IPS-18c (cell line): ENCODE measurements around the gene FOXJ3.

Experiments used
- H3K4me3 ChIP-seq: 2 replicates; pipeline ENCODE4 v1.7.0; 2013; ENCODE audit warnings: low read depth, mild to moderate bottlenecking, low read length, moderate library complexity; ENCODE audit not compliant: insufficient read depth
- H3K9me3 ChIP-seq: one replicate; pipeline ENCODE4 v1.6.1; 2013; ENCODE audit warnings: mild to moderate bottlenecking, low read length, moderate library complexity; ENCODE audit not compliant: control insufficient read depth, insufficient read depth

Gene FOXJ3

GRCh38 chr1:42189931-42190853 is 144.8 kb downstream of the FOXJ3 start:
- H3K9me3 ChIP-seq, result peaks cover 2% of the 10 kb centered on the region

DNA sequence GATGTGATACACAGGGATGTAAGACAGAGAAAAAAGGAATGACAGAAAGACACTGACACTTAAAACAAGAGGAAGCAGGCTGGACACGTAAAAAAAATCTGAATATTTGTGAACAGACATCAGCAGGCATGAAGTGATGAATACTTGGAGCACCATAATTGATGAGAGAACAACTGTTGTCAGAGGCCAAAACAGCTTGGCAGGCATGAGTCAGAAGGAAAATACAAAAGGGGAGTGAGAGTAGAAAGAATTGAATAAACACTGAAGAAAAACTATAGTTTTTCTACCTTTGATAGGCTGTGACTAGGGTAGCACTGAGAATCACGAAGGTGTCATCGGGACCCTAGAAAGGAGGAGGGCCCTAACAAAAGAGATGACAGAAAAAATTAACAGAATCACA is 148.9 kb downstream of the FOXJ3 start:
- no peak overlapping the region for H3K4me3 ChIP-seq
- peaks cover under 1% of the 10 kb centered on the region for H3K9me3 ChIP-seq

More at GRCh38 chr1:42189931-42190853, 144.8 kb downstream of the FOXJ3 start:
- no peak overlapping the region for H3K4me3 ChIP-seq

GRCh38 chr1:42184616-42185015 is 150.4 kb downstream of the FOXJ3 start:
- H3K4me3 ChIP-seq, result no peak overlapping the region
- H3K9me3 ChIP-seq, result no peaks in the 10 kb centered on the region

DNA sequence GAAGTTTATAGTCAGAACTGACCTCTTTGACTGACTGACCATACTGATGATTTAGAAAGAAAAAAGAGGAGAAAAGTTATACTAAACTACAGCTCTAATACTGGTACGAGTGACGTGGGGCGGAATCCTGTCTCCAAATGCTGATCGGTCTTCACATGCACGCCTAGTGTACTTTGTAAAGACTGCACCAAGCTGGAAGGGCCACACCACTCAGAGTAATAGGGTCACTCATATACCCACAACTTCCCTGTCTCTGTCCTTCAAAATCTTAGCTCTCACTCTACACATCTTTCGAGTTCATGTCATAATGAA is 151.1 kb downstream of the FOXJ3 start:
- no peaks in the 10 kb centered on the region for H3K9me3 ChIP-seq
- no peak overlapping the region for H3K4me3 ChIP-seq

DNA sequence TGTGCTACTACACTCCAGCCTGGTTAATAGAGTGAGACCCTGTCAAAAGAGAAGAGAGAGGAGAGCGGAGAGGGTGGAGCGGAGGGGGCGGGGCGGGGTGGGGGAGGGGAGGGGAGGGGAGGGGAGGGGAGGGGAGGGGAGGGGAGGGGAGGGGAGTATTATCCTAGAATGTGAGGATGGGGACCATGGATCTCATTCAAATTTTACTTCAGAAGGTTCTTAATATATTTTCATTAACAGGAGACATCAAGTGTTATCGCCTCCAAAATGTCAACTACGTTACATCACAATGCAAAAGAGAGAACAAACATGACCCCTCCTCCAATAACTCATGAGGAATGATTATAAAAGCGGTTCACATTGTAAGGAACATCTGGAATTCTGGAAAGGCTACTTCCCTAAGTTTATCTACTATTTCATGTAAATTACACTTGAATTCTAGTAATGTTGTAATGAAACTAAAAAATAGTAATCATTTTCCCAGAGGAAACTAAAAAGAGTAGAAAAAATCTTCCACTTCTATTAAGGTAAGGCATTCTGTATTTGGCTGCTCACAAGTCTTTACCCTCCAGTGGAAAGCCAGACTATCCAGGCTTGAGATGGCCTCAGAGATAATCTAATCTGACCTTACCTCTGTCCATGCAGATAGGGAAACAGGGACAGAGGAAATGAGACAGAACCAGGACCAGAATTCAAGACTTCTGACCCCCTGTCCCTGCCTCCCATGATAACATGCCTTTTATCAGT is 151.7 kb downstream of the FOXJ3 start:
- Histone ChIP-seq H3K4me3 (no peak overlapping the region), H3K9me3 (no peaks in the 10 kb centered on the region)

DNA sequence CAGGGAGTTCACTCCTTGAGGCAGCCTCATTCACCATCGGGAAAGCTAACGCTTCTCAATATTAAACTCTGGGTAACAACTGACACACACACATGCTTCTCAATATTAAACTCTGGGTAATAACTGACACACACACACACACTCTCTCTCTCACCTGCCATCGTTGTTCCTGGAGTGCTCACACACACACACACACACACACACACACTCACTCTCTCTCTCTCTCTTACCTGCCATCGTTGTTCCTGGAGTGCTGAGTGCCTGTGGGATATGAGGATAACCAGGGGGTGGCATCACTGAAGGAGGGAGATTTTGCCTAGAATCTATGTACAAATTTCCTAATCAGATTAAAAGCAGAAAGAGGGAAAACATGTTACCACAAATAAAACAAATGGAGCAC is 153.3 kb downstream of the FOXJ3 start:
- Histone ChIP-seq H3K4me3 (no peak overlapping the region), H3K9me3 (no peaks in the 10 kb centered on the region)

GRCh38 chr1:42179900-42180329 is 155.1 kb downstream of the FOXJ3 start:
- H3K9me3 ChIP-seq, result no peaks in the 10 kb centered on the region
- H3K4me3 ChIP-seq, result no peak overlapping the region

GRCh38 chr1:42179275-42179674 is 155.8 kb downstream of the FOXJ3 start:
- Histone ChIP-seq H3K9me3 (no peaks in the 10 kb centered on the region), H3K4me3 (no peak overlapping the region)

- H3K9me3 ChIP-seq, result no peaks in the 10 kb centered on the region
- H3K4me3 ChIP-seq, result no peak overlapping the region
These were observed 156.8 kb downstream of the FOXJ3 start for GRCh38 chr1:42178249-42178648.

DNA sequence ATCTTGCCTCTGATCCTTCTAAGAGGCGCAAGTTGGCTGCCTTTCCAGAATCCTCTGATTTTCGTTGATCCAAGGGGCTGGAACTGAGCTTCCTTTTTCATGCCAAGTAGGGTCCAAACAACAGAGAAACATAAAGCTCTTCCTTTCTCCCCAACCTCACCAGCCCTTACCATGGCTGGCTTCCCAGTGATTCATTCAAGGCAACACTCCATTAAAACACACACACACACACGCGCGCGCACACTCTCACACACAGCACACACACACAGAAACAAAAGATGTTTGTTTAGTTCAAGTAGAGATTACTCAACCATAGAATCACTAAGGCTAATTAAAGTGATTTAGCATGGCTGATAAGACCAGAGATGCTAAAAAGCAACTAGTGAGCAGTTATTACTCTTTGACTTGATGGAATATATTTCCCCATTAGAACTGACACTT is 157.5 kb downstream of the FOXJ3 start:
- H3K4me3 ChIP-seq, result no peak overlapping the region
- H3K9me3 ChIP-seq, result no peaks in the 10 kb centered on the region

DNA sequence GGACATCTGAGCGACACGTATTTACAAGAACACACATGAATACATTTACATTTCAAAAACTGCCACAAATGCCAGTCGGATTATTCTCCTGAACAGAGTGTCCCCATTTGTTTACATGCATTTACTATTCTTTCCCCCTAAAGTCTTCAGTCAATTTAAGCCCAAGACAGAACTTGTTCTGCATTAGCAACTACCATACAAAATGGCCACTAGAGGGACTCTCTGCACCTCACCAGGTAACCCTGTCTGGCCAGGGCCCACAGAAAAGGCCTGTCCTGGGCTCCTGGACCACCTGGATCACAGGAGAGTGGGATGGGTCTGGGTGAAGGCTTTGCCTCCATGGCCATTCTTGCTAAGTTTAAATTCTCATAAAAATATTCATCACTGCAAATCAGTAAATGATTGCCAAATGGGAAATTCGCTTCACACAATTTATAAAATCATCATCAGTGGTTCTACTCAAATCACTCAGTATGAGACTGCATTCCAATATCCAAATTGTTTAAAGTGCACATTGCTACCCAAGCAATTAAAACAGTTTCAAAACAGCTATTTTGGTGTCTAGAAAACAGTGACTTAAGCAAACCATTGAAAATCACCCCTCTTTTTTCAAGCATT is 158.0 kb downstream of the FOXJ3 start:
- Histone ChIP-seq H3K4me3 (no peak overlapping the region), H3K9me3 (no peaks in the 10 kb centered on the region)

DNA sequence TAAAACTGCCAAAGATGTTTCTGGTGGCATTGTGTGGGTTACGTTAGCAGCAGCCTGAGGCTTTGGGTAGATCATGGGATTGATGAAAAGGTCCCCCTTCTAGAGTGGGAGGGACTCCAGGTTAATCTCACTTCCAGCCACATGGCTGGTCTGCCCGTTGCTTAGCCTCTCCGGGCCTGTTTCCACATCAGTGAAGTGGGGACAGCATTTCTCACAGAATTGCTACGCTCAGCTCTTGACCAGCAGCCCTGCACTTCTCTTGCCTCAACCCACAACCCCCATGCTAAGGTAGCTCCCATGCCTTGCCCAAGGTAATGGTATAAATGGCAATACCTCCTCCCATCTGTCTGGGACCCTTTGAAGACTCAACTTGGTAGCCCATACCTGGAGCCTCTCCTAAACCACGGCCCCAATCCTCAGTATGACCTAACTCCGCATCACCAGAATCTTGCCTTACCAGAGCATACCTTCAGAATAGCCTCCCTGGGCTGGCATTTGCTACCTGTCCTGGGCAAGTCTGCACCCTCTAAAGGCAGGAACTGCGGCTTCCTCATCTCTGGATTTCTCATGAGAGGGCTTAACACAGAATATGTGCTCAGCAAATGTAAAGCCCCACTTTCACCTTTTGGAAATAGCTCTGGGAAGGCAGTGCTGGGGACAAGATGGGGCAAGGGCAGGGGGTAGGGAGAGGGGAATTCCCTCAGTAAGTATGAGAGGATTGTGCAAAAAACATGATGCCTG is 159.6 kb downstream of the FOXJ3 start:
- Histone ChIP-seq H3K4me3 (no peak overlapping the region), H3K9me3 (no peaks in the 10 kb centered on the region)

GRCh38 chr1:42173961-42174735 is 160.9 kb downstream of the FOXJ3 start:
- Histone ChIP-seq H3K4me3 (no peak overlapping the region), H3K9me3 (no peaks in the 10 kb centered on the region)

DNA sequence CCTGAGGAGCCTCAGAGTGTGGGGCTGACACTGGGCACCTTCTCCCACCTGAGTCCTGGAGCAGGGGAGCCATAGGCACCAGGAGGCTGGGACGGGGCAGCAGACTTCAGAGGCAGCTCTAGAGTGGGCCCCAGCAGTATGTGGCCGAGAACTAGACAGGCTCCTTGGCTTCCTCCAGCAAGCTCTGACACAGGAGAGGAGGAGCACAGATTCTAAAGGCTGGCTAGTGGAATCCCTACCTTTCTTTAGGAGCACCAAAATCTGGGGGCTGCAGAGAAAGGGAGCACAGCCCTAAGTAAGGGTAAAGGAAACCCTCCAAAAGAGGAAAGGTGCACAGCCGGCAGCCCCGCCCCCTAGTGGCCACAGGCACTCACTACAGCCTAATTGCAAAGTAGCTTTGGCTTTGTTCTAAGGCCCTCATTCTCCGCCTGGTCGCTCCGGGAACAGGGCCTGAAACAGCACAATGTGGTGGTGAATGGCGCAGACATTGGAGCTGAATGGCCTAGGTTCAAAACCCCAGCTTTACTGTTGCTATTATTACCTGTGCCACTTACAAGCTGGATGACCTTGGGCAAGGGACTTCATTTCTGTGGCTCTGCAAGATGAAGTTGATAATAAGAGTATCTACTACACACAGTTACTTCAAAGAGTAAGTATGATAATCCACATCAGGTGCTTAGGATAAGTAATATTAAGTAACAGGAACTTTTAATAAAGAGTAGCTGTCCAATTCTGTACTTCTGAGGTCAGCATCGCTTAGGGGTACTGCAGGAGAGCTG is 161.7 kb downstream of the FOXJ3 start:
- no peak overlapping the region for H3K4me3 ChIP-seq
- no peaks in the 10 kb centered on the region for H3K9me3 ChIP-seq

DNA sequence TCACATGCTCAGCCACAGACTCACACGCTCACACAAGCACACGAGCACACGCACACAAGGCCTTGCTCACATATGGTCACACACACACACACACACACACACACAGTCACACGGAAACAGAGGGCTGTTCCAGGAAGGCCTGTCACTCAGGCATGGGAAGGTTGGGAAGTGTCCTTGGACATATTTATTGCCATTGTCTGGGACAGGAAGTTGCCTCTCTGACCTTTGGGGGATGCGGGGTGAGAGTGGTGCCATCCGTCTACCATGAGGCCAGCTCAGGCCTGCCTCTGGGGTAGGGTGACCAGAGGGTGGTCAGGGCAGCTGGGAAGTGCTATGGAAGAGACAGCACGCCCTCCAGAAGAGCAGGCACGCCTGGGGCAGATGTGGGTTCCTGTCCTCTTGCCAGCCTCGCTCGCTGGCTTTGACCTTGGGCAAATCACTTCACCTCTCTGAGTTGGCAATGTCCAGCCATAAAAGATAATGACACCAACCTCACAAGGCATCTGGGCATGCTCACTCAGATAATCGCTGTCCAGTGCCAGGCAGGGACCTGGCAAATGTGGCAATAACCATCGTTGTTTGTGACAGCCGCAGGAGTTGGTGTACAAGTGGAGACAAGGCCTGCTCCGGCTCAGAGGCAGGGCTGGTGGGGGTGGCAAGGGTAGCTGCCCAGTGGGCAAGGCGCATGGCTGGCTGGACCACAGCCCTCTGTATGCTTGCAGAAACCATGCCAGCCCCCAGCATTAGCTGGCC is 162.5 kb downstream of the FOXJ3 start:
- H3K9me3 ChIP-seq, result no peaks in the 10 kb centered on the region

More for the DNA sequence above, 162.5 kb downstream of the FOXJ3 start:
- H3K4me3 ChIP-seq, result no peak overlapping the region
